ENCODE measurements around the gene CSMD2. TPM values are rescaled to one million over a fixed set of nuclear protein-coding genes. Genes with fewer than 3 reads are reported as not detected.

The CSMD2 gene
- total RNA-seq, 1 experiment from 2014 or later: 23.0 TPM

- DNase-seq (ENCODE audit: low read depth): peak; percentile 75
Observed at GRCh38 chr1:33903210-33903589, 261.8 kb downstream of the CSMD2 start.

- DNase-seq (ENCODE audit: low read depth): peak; percentile 46
Observed at GRCh38 chr1:33902486-33903209, 262.4 kb downstream of the CSMD2 start.

- no peak for DNase-seq (ENCODE audit: low read depth)
Observed at GRCh38 chr1:33899746-33900145, 265.3 kb downstream of the CSMD2 start.

- no peak for DNase-seq (ENCODE audit: low read depth)
Observed at GRCh38 chr1:33898881-33899280, 266.1 kb downstream of the CSMD2 start.

- DNase-seq (ENCODE audit: low read depth): no peak
Observed at GRCh38 chr1:33898406-33898805, 266.6 kb downstream of the CSMD2 start.

GRCh38 chr1:33897092-33897725 lies 267.8 kb downstream of the CSMD2 start:
- peak; percentile 68 for DNase-seq (ENCODE audit: low read depth)

- no peak for DNase-seq (ENCODE audit: low read depth)
Observed at GRCh38 chr1:33895976-33896375, 269.1 kb downstream of the CSMD2 start.

GRCh38 chr1:33895396-33895795 lies 269.6 kb downstream of the CSMD2 start:
- no peak for DNase-seq (ENCODE audit: low read depth)

GRCh38 chr1:33893147-33893830 lies 271.7 kb downstream of the CSMD2 start:
- DNase-seq (ENCODE audit: low read depth): peak; percentile 46

GRCh38 chr1:33886496-33886895 lies 278.5 kb downstream of the CSMD2 start:
- DNase-seq (ENCODE audit: low read depth): no peak

GRCh38 chr1:33880305-33880704 lies 284.7 kb downstream of the CSMD2 start:
- no peak for DNase-seq (ENCODE audit: low read depth)

- DNase-seq (ENCODE audit: low read depth): no peak
Observed at GRCh38 chr1:33878392-33878791, 286.6 kb downstream of the CSMD2 start.

- peak; percentile 87 for DNase-seq (ENCODE audit: low read depth)
Observed at GRCh38 chr1:33876970-33877650, 287.9 kb downstream of the CSMD2 start.

GRCh38 chr1:33875862-33876261 lies 289.2 kb downstream of the CSMD2 start:
- DNase-seq (ENCODE audit: low read depth): no peak

- no peak for DNase-seq (ENCODE audit: low read depth)
Observed at GRCh38 chr1:33874636-33875035, 290.4 kb downstream of the CSMD2 start.

GRCh38 chr1:33872683-33873082 lies 292.3 kb downstream of the CSMD2 start:
- DNase-seq (ENCODE audit: low read depth): peak; percentile 79

- no peak for DNase-seq (ENCODE audit: low read depth)
Observed at GRCh38 chr1:33872275-33872674, 292.8 kb downstream of the CSMD2 start.

- DNase-seq (ENCODE audit: low read depth): no peak
Observed at GRCh38 chr1:33867684-33868083, 297.3 kb downstream of the CSMD2 start.

GRCh38 chr1:33866281-33866680 lies 298.7 kb downstream of the CSMD2 start:
- DNase-seq (ENCODE audit: low read depth): peak; percentile 36

GRCh38 chr1:33864460-33865389 lies 300.3 kb downstream of the CSMD2 start:
- peak; percentile 48 for DNase-seq (ENCODE audit: low read depth)

GRCh38 chr1:33863779-33864178 lies 301.3 kb downstream of the CSMD2 start, which contains the start of gene HMGB4:
Gene HMGB4 (plus strand): TSS chr1:33864079. CDS start chr1:33864192, 113 bp downstream.
- no peak for DNase-seq (ENCODE audit: low read depth)
